ENCODE measurements around the gene AQP2.

AQP2 gene

GRCh38 chr12:49961993-49962764 lies 11.6 kb downstream of the AQP2 start:
- H3K9me2 ChIP-seq (ENCODE audit: low read depth, low read length): no peaks in the 10 kb centered on the region
- H3K36me3 ChIP-seq (ENCODE audit: insufficient read depth, low read length): no peaks in the 10 kb centered on the region
- no peak overlapping the region for H3K4me2 ChIP-seq (ENCODE audit: low read length)
- no peaks in the 10 kb centered on the region for H3K79me2 ChIP-seq (ENCODE audit: insufficient read depth, low read length)
- H4K20me1 ChIP-seq (ENCODE audit: insufficient read depth, low read length): no peaks in the 10 kb centered on the region
- no peak overlapping the region for H3K9ac ChIP-seq (ENCODE audit: low read length)
- no peaks in the 10 kb centered on the region for H3K9me3 ChIP-seq (ENCODE audit: low read length)
- peaks cover 2% of the 10 kb centered on the region for H3K4me1 ChIP-seq (ENCODE audit: insufficient read depth, low read length, severe bottlenecking)
- no peak overlapping the region for H2AFZ ChIP-seq (ENCODE audit: low read length)
- TF ChIP-seq CTCF (IDR thresholded peaks at IDR 0.05; ENCODE audit: low read length): no peak
- H3F3A ChIP-seq (ENCODE audit: insufficient read depth, low read length): no peaks in the 10 kb centered on the region
- H3K27ac ChIP-seq (ENCODE audit: low read depth, low read length, poor library complexity, severe bottlenecking): no peak overlapping the region
- peaks cover 10% of the 10 kb centered on the region; the same call in 1 of the 2 replicates for H3K27me3 ChIP-seq (ENCODE audit: insufficient read depth, low read length)
- no peak overlapping the region for H3K4me3 ChIP-seq (ENCODE audit: low read depth, low read length, poor library complexity, severe bottlenecking)

GRCh38 chr12:49962861-49963765 lies 12.6 kb downstream of the AQP2 start:
- Histone ChIP-seq H3K27ac (ENCODE audit: low read depth, low read length, poor library complexity, severe bottlenecking) (no peak overlapping the region), H3K9me2 (ENCODE audit: low read depth, low read length) (no peaks in the 10 kb centered on the region), H3K27me3 (ENCODE audit: insufficient read depth, low read length) (peaks cover 13% of the 10 kb centered on the region; the same call in 1 of the 2 replicates), H3K79me2 (ENCODE audit: insufficient read depth, low read length) (no peaks in the 10 kb centered on the region), H2AFZ (ENCODE audit: low read length) (no peak overlapping the region), H3K9me3 (ENCODE audit: low read length) (no peaks in the 10 kb centered on the region), H3K36me3 (ENCODE audit: insufficient read depth, low read length) (no peaks in the 10 kb centered on the region), H3F3A (ENCODE audit: insufficient read depth, low read length) (no peaks in the 10 kb centered on the region), H3K4me1 (ENCODE audit: insufficient read depth, low read length, severe bottlenecking) (peaks cover 9% of the 10 kb centered on the region), H3K4me2 (ENCODE audit: low read length) (no peak overlapping the region), H4K20me1 (ENCODE audit: insufficient read depth, low read length) (no peaks in the 10 kb centered on the region), H3K4me3 (ENCODE audit: low read depth, low read length, poor library complexity, severe bottlenecking) (no peak overlapping the region), H3K9ac (ENCODE audit: low read length) (no peak overlapping the region)
- TF ChIP-seq EZH2 (IDR thresholded peaks at IDR 0.05; ENCODE audit: borderline replicate concordance, low read length) (no peak), CTCF (IDR thresholded peaks at IDR 0.05; ENCODE audit: low read length) (no peak)

- Histone ChIP-seq H2AFZ (ENCODE audit: low read length) (no peak overlapping the region), H3K79me2 (ENCODE audit: insufficient read depth, low read length) (no peaks in the 10 kb centered on the region), H3F3A (ENCODE audit: insufficient read depth, low read length) (no peaks in the 10 kb centered on the region), H3K36me3 (ENCODE audit: insufficient read depth, low read length) (no peaks in the 10 kb centered on the region), H3K4me1 (ENCODE audit: insufficient read depth, low read length, severe bottlenecking) (peaks cover 9% of the 10 kb centered on the region), H3K9me2 (ENCODE audit: low read depth, low read length) (no peaks in the 10 kb centered on the region), H3K27me3 (ENCODE audit: insufficient read depth, low read length) (peaks cover 7% of the 10 kb centered on the region; the same call in 1 of the 2 replicates), H4K20me1 (ENCODE audit: insufficient read depth, low read length) (no peaks in the 10 kb centered on the region), H3K27ac (ENCODE audit: low read depth, low read length, poor library complexity, severe bottlenecking) (no peak overlapping the region), H3K4me3 (ENCODE audit: low read depth, low read length, poor library complexity, severe bottlenecking) (no peak overlapping the region), H3K9me3 (ENCODE audit: low read length) (no peaks in the 10 kb centered on the region), H3K9ac (ENCODE audit: low read length) (no peak overlapping the region), H3K4me2 (ENCODE audit: low read length) (no peak overlapping the region)
- TF ChIP-seq CTCF (IDR thresholded peaks at IDR 0.05; ENCODE audit: low read length): no peak
- TF ChIP-seq EZH2 (IDR thresholded peaks at IDR 0.05; ENCODE audit: borderline replicate concordance, low read length): no peak
These were observed 13.7 kb downstream of the AQP2 start for GRCh38 chr12:49963976-49964815.

Data from OCI-LY1 (cell line).